ENCODE results near the gene PCK1.

The PCK1 gene

GRCh38 chr20:57522380-57523140, 38.4 kb upstream of the PCK1 start:
- in situ Hi-C loops (cut with HindIII; ENCODE audit: low sequenced_read_pairs), result loop anchor here (25.0 kb wide), 1 partner anchor 665 kb away; no protein-coding TSS in a partner anchor
- no peak for TF ChIP-seq CTCF (IDR thresholded peaks at IDR 0.05; ENCODE audit: low read depth, low read length, missing control alignments)
- DNase-seq (ENCODE audit: low read depth), result no peak
- H3K4me3 ChIP-seq (ENCODE audit: low read depth, low read length), result no peak overlapping the region

GRCh38 chr20:57523782-57524181, 37.1 kb upstream of the PCK1 start:
- H3K4me3 ChIP-seq (ENCODE audit: low read depth, low read length), result no peak overlapping the region
- no peak for DNase-seq (ENCODE audit: low read depth)
- no peak for TF ChIP-seq CTCF (IDR thresholded peaks at IDR 0.05; ENCODE audit: low read depth, low read length, missing control alignments)
- in situ Hi-C loops (cut with HindIII; ENCODE audit: low sequenced_read_pairs), result loop anchor here (25.0 kb wide), 1 partner anchor 664 kb away; no protein-coding TSS in a partner anchor

GRCh38 chr20:57524511-57525176, 36.3 kb upstream of the PCK1 start, which contains the start of gene CTCFL:
Gene CTCFL (minus strand): TSS chr20:57525140. CDS start chr20:57524205, 935 bp downstream.
- TF ChIP-seq CTCF (IDR thresholded peaks at IDR 0.05; ENCODE audit: low read depth, low read length, missing control alignments), result no peak
- no peak within 1 kb of the TSS for H3K4me3 ChIP-seq (ENCODE audit: low read depth, low read length)
- no peak for DNase-seq (ENCODE audit: low read depth)
- in situ Hi-C loops (cut with HindIII; ENCODE audit: low sequenced_read_pairs), result loop anchor here (25.0 kb wide), 1 partner anchor 663 kb away; no protein-coding TSS in a partner anchor

GRCh38 chr20:57525328-57526086, 35.4 kb upstream of the PCK1 start:
- no peak overlapping the region for H3K4me3 ChIP-seq (ENCODE audit: low read depth, low read length)
- DNase-seq (ENCODE audit: low read depth), result no peak
- no peak for TF ChIP-seq CTCF (IDR thresholded peaks at IDR 0.05; ENCODE audit: low read depth, low read length, missing control alignments)
- in situ Hi-C loops (cut with HindIII; ENCODE audit: low sequenced_read_pairs), result no loop called here

GRCh38 chr20:57526087-57526884, 34.6 kb upstream of the PCK1 start:
- H3K4me3 ChIP-seq (ENCODE audit: low read depth, low read length), result no peak overlapping the region
- no peak for DNase-seq (ENCODE audit: low read depth)
- in situ Hi-C loops (cut with HindIII; ENCODE audit: low sequenced_read_pairs), result no loop called here
- no peak for TF ChIP-seq CTCF (IDR thresholded peaks at IDR 0.05; ENCODE audit: low read depth, low read length, missing control alignments)
